GM18907 (cell line): ENCODE data around the gene UBE2E1.
A peak's percentile ranks its signal among the peaks of the same experiment; 100 is the strongest.
"Not testable (repeated sequence)": the region's sequence is repeated elsewhere in the genome, so short reads cannot be mapped to it uniquely, and the experiment has no call there.

Experiments used
- ATAC-seq: cut with Tn5 transposase; IDR thresholded peaks from one replicate; pipeline ENCODE4 v1.9.1; 2021; ENCODE audit warnings: mild to moderate bottlenecking, moderate library complexity; ENCODE audit not compliant: unreplicated experiment

Gene UBE2E1

GRCh38 chr3:23840521-23840920, 34.8 kb downstream of the UBE2E1 start:
- ATAC-seq = no peak

GRCh38 chr3:23843869-23844268, 38.1 kb downstream of the UBE2E1 start:
- ATAC-seq = no peak

- no peak for ATAC-seq
Observed at GRCh38 chr3:23845326-23846216, 39.8 kb downstream of the UBE2E1 start.

- not testable (repeated sequence) for ATAC-seq
Observed at GRCh38 chr3:23849462-23849861, 43.7 kb downstream of the UBE2E1 start.

- ATAC-seq = no peak
Observed at GRCh38 chr3:23856286-23856685, 50.5 kb downstream of the UBE2E1 start.

GRCh38 chr3:23859012-23859743, 53.4 kb downstream of the UBE2E1 start:
- no peak for ATAC-seq

- ATAC-seq = no peak
Observed at GRCh38 chr3:23859839-23860382, 54.2 kb downstream of the UBE2E1 start.

- ATAC-seq = no peak
Observed at GRCh38 chr3:23861689-23862088, 55.9 kb downstream of the UBE2E1 start.

GRCh38 chr3:23863060-23863459, 57.3 kb downstream of the UBE2E1 start:
- ATAC-seq = no peak

- no peak for ATAC-seq
Observed at GRCh38 chr3:23864931-23865330, 59.2 kb downstream of the UBE2E1 start.

- peak; percentile 94 for ATAC-seq
Observed at GRCh38 chr3:23865595-23866396, 60.0 kb downstream of the UBE2E1 start.

GRCh38 chr3:23867400-23867799, 61.6 kb downstream of the UBE2E1 start:
- ATAC-seq = no peak

- ATAC-seq = no peak
Observed at GRCh38 chr3:23867838-23868237, 62.1 kb downstream of the UBE2E1 start.

- ATAC-seq = no peak
Observed at GRCh38 chr3:23869977-23870662, 64.4 kb downstream of the UBE2E1 start.

- ATAC-seq = not testable (repeated sequence)
Observed at GRCh38 chr3:23870663-23871043, 64.9 kb downstream of the UBE2E1 start.

- ATAC-seq = not testable (repeated sequence)
Observed at GRCh38 chr3:23871361-23871760, 65.6 kb downstream of the UBE2E1 start.

- no peak for ATAC-seq
Observed at GRCh38 chr3:23872330-23872729, 66.6 kb downstream of the UBE2E1 start.

- no peak for ATAC-seq
Observed at GRCh38 chr3:23873941-23874340, 68.2 kb downstream of the UBE2E1 start.

- no peak for ATAC-seq
Observed at GRCh38 chr3:23874359-23875112, 68.8 kb downstream of the UBE2E1 start.
